Adrenal gland (tissue), 12 donors: ENCODE measurements around the gene SSTR3. TPM values are rescaled to one million over a fixed set of nuclear protein-coding genes. Genes with fewer than 3 reads are reported as not detected.

Source experiments
- DNase-seq, 7 donors: peaks; one replicate each; pipeline ENCODE4 v3.0.0-alpha.2; 2019 to 2020
- H3K27ac ChIP-seq, 5 donors: fragments of 200-600 bp; sonication (generic) in 4 of 5; 1 replicate in 3 of 5; 2 replicates in 2 of 5; pipeline versions ENCODE4 v1.5.1 to v1.8.0; 2016 to 2020; ENCODE audit warnings: mild to moderate bottlenecking in 1 of 5
- H3K27me3 ChIP-seq: fragments of 200-600 bp; 2 replicates; pipeline ENCODE4 v1.8.0; 2021
- H3K36me3 ChIP-seq, 2 donors: fragments of 200-600 bp; replicated peaks in 1 of 2; 1 replicate in 1 of 2; 2 replicates in 1 of 2; pipeline versions ENCODE4 v1.5.1 to v1.8.0; 2018 to 2022
- H3K4me1 ChIP-seq, 2 donors: fragments of 200-600 bp; replicated peaks in 1 of 2; 1 replicate in 1 of 2; 2 replicates in 1 of 2; pipeline versions ENCODE4 v1.5.1 to v1.8.0; 2018 to 2021
- H3K4me3 ChIP-seq, 4 donors: fragments of 200-600 bp; sonication (generic) in 3 of 4; one replicate each; pipeline ENCODE4 v1.5.1; 2016 to 2018
- H3K9me3 ChIP-seq, 3 donors: fragments of 200-600 bp; sonication (generic) in 1 of 3; replicated peaks in 1 of 3; 1 replicate in 2 of 3; 2 replicates in 1 of 3; pipeline versions ENCODE4 v1.5.1 to v1.8.0; 2016 to 2021
- CTCF ChIP-seq, 6 experiments: fragments of 450-650 bp in 4 of 6; fragments of 200-600 bp in 2 of 6; sonication (generic) in 1 of 6; IDR thresholded peaks; 1 replicate in 5 of 6; 2 replicates in 1 of 6; pipeline versions ENCODE4 v1.5.1 to v1.8.0; 2016 to 2021; ENCODE audit warnings: antibody characterized with exemption in 6 of 6, mild to moderate bottlenecking in 2 of 6, moderate library complexity in 1 of 6
- POLR2A ChIP-seq, 2 donors: fragments of 450-650 bp; IDR thresholded peaks; one replicate each; pipeline ENCODE4 v1.6.1; 2017; ENCODE audit warnings: antibody characterized with exemption in 2 of 2, mild to moderate bottlenecking in 2 of 2, moderate library complexity in 1 of 2
- WGBS, 4 donors: extraction: QIAGEN DNeasy Blood & Tissue Kit in 2 of 4; methylation state at CpG; one replicate each; pipeline versions ENCODE4 v1.1.5 to v1.1.7; 2013 to 2017; 5-methylcytosine and 5-hydroxymethylcytosine counted together
- intact Hi-C, 2 donors: fragments of 100-400 bp; cut with DNase I; formaldehyde crosslinking; loops; one replicate each; pipeline versions ENCODE4 v1.14.1 to v1.15.0; 2022 to 2023
- polyA plus RNA-seq, 3 donors: library from polyadenylated mRNA; stranded (reverse); fragments of 200-250 nt in 2 of 3; fragments of 350-450 nt in 1 of 3; fragmentation: Illumina TruSeq in 1 of 3; extraction: RNeasy Lipid Tissue Mini Kit (QIAGEN cat#74804) in 1 of 3; gene quantifications; one replicate each; pipeline ENCODE4 v1.2.3, GENCODE V29; 2013 to 2014
- total RNA-seq, 9 donors: library from RNA; depleted of rRNA in 4 of 9; stranded (reverse); fragments of >200 nt in 4 of 9; fragments of 120-200 nt in 1 of 9; fragmentation: NEBNext Ultra II Directional in 1 of 9; extraction: Animal tissue kit (Norgen Biotek cat#: 25700) in 1 of 9; gene quantifications; one replicate each; pipeline versions ENCODE4 v1.1.0 to v1.2.4, GENCODE V29; 2013 to 2023
- donor health status: healthy with polysubstance abuse.
- donor health status: Bipolar disorder and iron deficiency.
- donor health status: DM: yes; HTN: yes; CAD: no.
- donor health status: DM: no; HTN: no; CAD: no.
- donor health status: DM: no; HTN: no; CAD: no.
- donor health status: DM: yes; HTN: yes; CAD: no.

Gene SSTR3
- total and polyA plus RNA-seq, 12 donors: 0.28 to 2.0 (median 0.50) TPM; not detected in 1

DNA sequence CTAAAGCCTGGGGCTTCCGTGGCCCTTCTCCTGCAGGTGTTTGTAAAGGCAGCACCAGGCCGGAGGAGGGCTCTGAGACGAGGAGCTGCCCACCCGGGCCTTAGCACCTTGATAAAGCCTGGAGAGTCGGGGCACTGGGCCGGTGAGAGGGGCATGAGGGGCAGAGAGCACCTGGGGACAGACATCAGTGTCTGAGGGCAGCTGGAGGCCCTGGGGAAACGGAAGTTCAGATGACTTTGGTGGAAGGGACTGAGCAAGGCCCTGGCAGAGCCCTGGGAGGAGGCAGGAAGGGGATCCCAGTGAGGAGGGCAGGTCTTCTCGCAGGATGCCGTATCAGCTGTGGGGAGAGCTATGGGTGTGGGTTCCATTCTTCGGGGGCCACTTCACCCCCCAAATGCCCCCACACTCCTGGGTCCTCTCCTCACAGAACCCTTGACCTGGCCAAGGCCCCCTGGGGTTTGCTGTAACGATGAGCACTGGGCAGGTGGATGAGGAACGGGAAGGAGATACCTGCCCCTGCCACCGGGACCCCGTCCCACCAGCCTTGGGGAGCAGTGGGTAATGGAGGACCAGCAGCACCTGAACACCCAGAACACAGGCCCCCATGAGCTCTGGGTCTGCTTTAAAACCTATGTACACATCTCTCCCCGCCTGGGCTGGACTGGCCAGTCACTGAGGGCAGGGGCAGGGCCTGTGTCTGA, 31.6 kb downstream of the SSTR3 start:
- peak overlapping the region in 2 of 5 donors; percentile 88 to 94 for H3K27ac ChIP-seq
- no peak for DNase-seq
- WGBS, 4 donors: 83 to 98% (median 88%) methylated on average over 7 to 15 of the region's 15 CpGs

GRCh38 chr22:37179622-37180420, 32.5 kb downstream of the SSTR3 start:
- Histone ChIP-seq H3K36me3 (no peaks in the 10 kb centered on the region), H3K27me3 (no peaks in the 10 kb centered on the region), H3K9me3 (no peaks in the 10 kb centered on the region), H3K27ac (peak overlapping the region in 4 of 5 donors; percentile 88 to 94 (median 90)), H3K4me3 (no peak overlapping the region), H3K4me1 (peaks cover 37 to 55% of the 10 kb centered on the region in 2 donors)
- WGBS, 4 donors: 84 to 92% (median 87%) methylated on average over 20 to 31 of the region's 31 CpGs
- intact Hi-C loops: no loop called here
- no peak for DNase-seq
- TF ChIP-seq CTCF (IDR thresholded peaks at IDR 0.05) (no peak), POLR2A (IDR thresholded peaks at IDR 0.05) (no peak)

More for the DNA sequence above, 31.6 kb downstream of the SSTR3 start:
- H3K9me3 ChIP-seq: no peaks in the 10 kb centered on the region
- intact Hi-C loops: no loop called here
- TF ChIP-seq CTCF (IDR thresholded peaks at IDR 0.05): no peak
- TF ChIP-seq POLR2A (IDR thresholded peaks at IDR 0.05): no peak
- H3K27me3 ChIP-seq: no peaks in the 10 kb centered on the region
- no peak overlapping the region for H3K4me3 ChIP-seq
- H3K36me3 ChIP-seq: no peaks in the 10 kb centered on the region
- peaks cover 36 to 51% of the 10 kb centered on the region in 2 donors for H3K4me1 ChIP-seq

DNA sequence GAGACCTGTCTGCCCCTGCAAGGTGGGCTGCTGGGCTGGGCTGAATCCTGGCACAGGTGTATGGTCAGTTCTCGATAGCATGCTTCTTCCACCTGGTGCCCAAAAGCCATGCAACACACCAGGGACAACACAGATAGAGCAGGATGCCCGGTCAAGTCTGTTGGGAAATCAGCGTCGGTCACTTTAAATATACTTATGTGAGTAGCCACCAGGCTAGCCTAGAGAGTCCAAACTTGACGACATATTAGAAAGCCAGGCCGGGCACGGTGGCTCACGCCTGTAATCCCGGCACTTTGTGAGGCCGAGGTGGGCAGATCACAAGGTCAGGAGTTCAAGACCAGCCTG, 33.2 kb downstream of the SSTR3 start:
- TF ChIP-seq POLR2A (IDR thresholded peaks at IDR 0.05): no peak
- peak in 2 of 6 experiments; percentile 8 to 11 for TF ChIP-seq CTCF (IDR thresholded peaks at IDR 0.05)
- Histone ChIP-seq H3K9me3 (no peaks in the 10 kb centered on the region), H3K4me3 (no peak overlapping the region), H3K27ac (peak overlapping the region in 4 of 5 donors; percentile 88 to 94 (median 90)), H3K36me3 (no peaks in the 10 kb centered on the region), H3K27me3 (no peaks in the 10 kb centered on the region), H3K4me1 (peaks cover 38 to 59% of the 10 kb centered on the region in 2 donors)
- intact Hi-C loops: no loop called here
- 18 to 66% (median 47%) methylated on average over 5 to 10 of the region's 10 CpGs for WGBS, 4 donors
- DNase-seq: peak in 3 of 7 donors; percentile 71 to 79 (median 78)

GRCh38 chr22:37178350-37179125, 33.7 kb downstream of the SSTR3 start:
- TF ChIP-seq CTCF (IDR thresholded peaks at IDR 0.05): peak in 1 of 6 experiments; percentile 5
- peak in 1 of 2 donors; percentile 76 for TF ChIP-seq POLR2A (IDR thresholded peaks at IDR 0.05)
- no peaks in the 10 kb centered on the region for H3K27me3 ChIP-seq
- H3K36me3 ChIP-seq: no peaks in the 10 kb centered on the region
- 16 to 21% (median 18%) methylated on average over 6 to 17 of the region's 17 CpGs for WGBS, 4 donors
- peak; percentile 83 to 97 (median 94) for DNase-seq
- no peaks in the 10 kb centered on the region for H3K9me3 ChIP-seq
- intact Hi-C loops: no loop called here
- H3K4me1 ChIP-seq: peaks cover 41 to 60% of the 10 kb centered on the region in 2 donors
- peak overlapping the region; percentile 44 to 94 (median 89) for H3K27ac ChIP-seq
- no peak overlapping the region for H3K4me3 ChIP-seq
